GM21717 (cell line): Measurements from ENCODE around the gene LRRC27.
"Not testable (repeated sequence)": the region's sequence is repeated elsewhere in the genome, so short reads cannot be mapped to it uniquely, and the experiment has no call there.

Experiments
- ATAC-seq: cut with Tn5 transposase; IDR thresholded peaks from one replicate; pipeline ENCODE4 v1.9.1; 2021; ENCODE audit warnings: mild to moderate bottlenecking, moderate library complexity; ENCODE audit not compliant: unreplicated experiment

The LRRC27 gene

DNA sequence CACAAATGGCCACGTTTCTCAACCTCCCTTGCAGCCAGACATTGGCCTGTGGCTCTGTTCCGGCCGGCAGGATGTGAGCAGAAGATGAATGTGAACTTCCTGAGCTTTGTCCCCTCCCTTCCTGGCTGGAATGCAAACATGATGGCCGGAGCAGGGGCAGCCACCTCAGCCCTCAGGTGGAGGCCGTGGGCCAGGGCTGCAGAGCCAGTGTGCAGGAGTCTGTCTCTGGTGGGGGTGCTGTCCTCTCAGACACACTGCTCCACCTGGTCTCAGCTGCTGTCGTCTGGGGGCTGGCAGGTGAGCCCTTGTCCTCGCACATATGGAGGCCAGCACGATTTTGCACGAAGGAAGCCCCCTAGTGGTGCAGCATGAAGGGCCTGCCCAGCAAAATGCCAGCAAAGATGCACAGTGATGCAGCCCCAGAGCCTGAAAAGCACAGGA is 39.7 kb downstream of the LRRC27 start:
- no peak for ATAC-seq

DNA sequence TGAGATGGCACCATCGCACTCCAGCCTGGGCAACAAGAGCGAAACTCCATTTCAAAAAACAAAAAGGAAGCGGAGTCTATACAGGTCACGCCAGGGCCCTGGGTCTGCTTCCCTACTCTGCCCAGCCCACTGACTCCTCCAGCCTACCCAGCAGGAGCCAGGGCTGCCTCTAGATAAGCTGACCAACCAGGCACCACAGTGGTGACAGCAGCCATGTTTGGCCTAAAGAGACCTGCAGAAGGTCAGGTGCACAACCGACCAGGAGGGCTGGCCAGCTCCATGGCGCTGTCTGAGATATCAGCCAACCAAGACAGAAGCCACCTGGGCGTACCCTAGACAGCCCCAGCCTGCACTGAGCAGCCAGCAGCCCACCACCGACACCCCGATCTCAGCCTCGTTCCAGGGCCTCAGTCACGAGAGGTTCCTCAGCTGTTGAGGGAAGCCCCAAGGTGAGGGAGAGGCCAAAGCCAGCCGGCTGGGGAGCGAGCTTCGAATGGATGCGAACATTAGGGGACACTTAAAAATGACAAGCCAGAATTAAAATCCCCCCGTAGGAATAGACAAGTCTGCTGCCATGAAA is 40.6 kb downstream of the LRRC27 start:
- no peak for ATAC-seq

DNA sequence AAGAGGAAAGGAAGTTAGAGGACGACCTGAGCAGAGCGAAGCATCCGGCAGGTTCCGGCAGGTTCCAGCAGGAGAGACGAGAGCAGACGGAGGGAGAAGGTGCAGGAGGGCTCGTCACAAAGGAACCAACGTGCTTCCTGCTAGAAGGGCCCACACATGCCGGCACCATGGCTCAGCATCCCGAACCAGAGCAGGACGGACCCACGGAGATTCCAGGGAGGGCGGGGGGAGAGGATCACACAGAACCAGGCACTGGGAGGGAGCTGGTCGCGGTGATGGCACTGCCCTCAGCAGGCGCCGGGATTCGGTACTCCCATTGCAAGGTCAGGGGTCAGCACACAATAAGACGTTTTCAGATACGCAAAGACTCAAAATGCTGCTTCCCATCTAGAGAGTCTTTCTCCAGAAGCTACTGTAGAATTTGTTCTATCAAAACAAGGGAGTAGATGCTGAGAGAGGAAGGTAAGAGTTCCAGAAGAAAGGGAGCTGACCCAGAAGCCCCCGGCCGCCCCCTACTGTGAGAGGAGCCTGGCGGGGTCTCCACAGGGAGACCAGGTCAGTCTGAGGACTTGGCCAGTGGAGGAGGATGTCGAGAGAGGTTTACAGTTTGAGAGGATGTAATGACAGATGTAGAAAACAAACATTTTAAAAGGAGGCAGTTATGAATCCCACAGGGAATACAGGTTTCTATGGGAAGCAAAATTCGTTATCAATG is 41.4 kb downstream of the LRRC27 start:
- ATAC-seq, result no peak

- ATAC-seq, result no peak
These were observed 42.2 kb downstream of the LRRC27 start for GRCh38 chr10:132374176-132374575.

DNA sequence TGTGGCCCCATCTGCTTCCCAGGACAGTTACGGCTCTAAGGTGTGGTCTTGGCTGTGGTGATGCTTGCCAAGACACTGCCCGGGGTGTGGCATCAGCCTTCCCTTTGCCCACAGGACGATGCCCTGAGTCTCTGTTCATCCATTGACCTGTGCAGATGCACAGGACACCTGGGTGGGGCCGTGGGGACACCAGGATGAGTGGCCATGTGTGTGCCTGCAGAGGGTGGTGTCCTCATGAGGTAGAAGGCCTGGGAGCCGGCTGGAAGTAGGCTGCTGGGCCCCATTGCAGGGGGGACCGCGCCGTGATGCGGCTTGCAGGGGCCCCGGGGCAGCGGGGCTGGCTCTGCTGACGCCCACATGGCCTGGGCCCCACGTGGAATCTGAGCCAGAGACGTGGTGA is 42.6 kb downstream of the LRRC27 start:
- ATAC-seq, result no peak

- ATAC-seq, result no peak
These were observed 43.3 kb downstream of the LRRC27 start for GRCh38 chr10:132375116-132375794.

DNA sequence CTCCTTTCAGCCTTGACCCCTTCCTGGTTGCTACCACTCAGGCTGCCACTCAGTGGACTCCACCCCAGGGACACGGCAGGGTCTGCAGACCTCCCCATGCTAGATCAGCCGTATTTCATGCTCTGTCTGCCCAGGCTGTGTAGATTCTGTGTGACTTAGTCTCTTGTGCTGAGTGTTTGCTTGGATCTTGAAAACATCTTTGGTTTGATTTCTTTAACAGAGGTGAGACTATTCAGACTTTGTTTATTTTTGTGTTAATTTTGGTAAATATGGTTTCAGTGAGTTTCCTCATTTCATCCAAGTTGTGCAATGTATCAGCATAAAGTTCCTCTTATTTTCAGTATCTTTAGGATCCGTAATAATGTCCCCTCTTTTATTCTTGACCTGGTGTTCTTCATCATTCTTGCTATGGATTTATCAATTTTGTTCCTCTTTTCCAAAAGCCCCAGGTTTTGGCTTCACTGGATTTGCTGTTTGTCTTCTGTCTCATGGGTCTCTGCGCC is 43.9 kb downstream of the LRRC27 start:
- ATAC-seq, result no peak

- ATAC-seq, result no peak
These were observed 44.4 kb downstream of the LRRC27 start for GRCh38 chr10:132376394-132376851.

GRCh38 chr10:132377326-132377725 is 45.3 kb downstream of the LRRC27 start:
- no peak for ATAC-seq

DNA sequence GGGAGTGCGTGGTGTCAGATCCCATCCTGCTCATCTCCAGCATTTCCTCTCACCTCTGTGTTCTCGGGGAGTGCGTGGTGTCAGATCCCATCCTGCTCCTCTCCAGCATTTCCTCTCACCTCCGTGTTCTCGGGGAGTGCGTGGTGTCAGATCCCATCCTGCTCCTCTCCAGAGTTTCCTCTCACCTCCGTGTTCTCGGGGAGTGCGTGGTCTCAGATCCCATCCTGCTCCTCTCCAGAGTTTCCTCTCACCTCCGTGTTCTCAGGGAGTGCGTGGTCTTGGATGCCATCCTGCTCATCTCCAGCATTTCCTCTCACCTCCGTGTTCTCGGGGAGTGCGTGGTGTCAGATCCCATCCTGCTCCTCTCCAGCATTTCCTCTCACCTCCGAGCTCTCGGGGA is 47.0 kb downstream of the LRRC27 start:
- not testable (repeated sequence) for ATAC-seq

GRCh38 chr10:132380986-132381385 is 49.0 kb downstream of the LRRC27 start:
- not testable (repeated sequence) for ATAC-seq

- no peak for ATAC-seq
These were observed 49.7 kb downstream of the LRRC27 start for GRCh38 chr10:132381741-132382140.

DNA sequence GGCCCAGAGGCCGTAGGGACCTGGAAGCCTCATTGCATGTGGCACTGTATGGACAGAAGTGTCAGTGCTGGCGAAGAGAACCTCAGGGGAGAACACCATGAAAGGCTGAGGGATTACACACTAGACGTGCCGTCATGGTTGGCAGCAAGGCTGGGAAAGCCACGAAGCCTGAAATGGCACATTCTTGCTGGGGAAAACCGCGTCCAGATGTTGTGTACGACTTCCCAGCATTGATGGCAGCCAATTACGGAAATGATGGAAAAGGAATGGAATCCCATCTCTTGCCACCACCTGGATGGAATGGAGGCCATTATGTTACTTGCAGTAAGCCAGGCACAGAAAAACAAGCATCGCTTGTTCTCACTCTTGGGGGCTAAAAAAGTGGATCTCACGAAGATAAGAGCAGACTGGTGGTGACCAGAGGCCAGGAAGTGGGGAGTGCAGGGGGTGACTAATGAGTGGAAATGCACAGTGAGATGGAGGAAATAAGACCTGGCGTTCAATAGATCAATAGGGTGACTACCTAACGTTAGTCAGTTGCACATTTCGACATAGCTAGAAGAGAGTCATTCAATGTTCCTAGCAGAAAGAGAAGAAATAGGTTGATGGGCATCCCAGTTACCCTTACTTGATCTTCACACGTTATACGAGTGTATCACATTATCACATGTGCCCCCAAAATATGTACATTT is 50.4 kb downstream of the LRRC27 start:
- ATAC-seq, result no peak

DNA sequence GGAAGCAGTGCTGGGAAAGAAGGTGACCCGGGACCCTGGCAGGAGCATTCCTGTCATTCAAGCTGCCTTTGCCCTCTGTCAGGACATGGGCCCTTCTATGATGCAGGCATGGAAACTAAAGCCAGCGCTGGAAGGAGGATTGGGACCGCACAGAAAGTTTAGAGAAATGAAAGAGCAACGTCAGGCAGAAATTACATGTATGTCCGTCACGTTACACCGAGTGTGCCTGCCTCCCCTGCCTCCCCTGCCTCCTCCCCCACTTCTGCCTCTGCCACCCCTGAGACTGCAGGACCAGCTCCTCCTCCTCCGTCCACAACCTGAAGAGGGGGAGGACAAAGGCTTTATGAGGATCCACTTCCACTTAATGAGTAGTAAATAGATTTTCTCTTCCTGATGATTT is 51.1 kb downstream of the LRRC27 start:
- ATAC-seq, result no peak

GRCh38 chr10:132383751-132384196 is 51.8 kb downstream of the LRRC27 start:
- no peak for ATAC-seq

- no peak for ATAC-seq
These were observed 52.8 kb downstream of the LRRC27 start for GRCh38 chr10:132384618-132385388.

GRCh38 chr10:132385389-132385667 is 53.3 kb downstream of the LRRC27 start:
- no peak for ATAC-seq

- no peak for ATAC-seq
These were observed 53.9 kb downstream of the LRRC27 start for GRCh38 chr10:132385721-132386418.

DNA sequence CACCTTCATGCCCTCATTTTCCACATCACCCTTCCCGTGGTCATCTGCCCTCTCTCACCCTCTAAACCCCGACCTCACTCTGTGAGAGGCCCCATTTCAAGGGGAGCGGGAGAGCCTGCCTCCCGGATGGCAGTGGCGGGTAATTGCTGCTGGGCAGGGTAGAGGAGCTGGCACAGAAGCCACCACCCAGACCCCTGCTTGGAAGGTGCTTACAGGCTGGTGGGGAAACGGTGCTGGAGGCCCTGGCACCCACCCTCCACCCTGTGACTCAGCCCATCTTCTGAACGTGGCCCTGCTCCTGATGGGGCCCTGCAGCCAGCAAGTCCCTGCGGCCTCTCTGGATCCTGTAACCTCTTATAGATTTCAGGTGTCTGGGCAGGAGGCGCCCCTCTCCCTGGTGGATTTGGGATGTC is 54.4 kb downstream of the LRRC27 start:
- no peak for ATAC-seq

- ATAC-seq, result not testable (repeated sequence)
These were observed 54.9 kb downstream of the LRRC27 start for GRCh38 chr10:132386896-132387295.
